ENCODE results near the gene MAPRE2.
"Not testable (repeated sequence)": the region's sequence is repeated elsewhere in the genome, so short reads cannot be mapped to it uniquely, and the experiment has no call there.

MAPRE2 gene

DNA sequence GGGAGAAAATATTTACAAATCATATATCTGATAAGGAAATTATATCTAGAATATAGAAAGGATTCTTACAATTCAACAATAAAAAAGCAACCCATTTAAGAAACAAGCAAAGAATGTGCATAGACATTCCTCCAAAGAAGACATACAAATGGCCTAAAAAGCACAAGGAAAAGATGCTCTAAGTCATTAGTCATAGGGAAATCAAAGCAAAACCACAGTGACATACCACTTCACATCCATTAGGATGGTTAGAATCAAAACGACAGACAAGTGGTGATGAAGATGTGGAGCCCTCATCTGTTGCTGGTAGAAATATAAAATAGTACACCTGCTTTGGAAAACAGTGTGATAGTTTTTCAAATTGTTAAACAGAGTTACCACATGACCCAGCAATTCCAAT, 48.2 kb downstream of the MAPRE2 start:
- no peak for DNase-seq (ENCODE audit: low spot score)

DNA sequence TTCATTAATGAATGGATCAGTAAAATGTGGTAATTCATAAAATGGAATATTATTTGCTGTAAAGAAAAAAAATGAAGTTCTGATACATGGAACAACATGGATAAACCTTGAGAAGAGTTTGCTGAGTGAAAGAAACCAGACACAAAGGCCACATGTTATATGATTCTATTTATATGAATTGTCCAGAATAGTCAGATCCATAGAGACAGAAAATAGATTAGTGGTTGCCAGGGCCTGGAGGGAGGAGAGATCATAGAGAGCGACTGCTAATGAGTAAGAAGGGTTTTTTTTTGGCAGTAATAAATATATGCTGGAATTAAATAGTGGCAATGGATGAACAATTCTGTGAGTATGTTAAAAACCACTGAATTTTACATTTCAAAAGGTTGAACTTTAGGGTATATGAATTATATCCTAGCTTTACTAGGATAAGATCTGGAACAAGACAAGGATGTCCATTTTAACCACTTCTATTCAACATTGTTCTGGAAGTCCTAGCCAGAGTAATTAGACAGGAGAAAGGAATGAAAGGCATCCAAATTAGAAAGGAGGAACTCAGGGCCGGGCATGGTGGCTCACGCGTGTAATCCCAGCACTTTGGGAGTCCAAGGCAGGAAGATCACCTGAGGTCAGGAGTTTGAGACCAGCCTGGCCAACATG, 48.8 kb downstream of the MAPRE2 start:
- no peak for DNase-seq (ENCODE audit: low spot score)

DNA sequence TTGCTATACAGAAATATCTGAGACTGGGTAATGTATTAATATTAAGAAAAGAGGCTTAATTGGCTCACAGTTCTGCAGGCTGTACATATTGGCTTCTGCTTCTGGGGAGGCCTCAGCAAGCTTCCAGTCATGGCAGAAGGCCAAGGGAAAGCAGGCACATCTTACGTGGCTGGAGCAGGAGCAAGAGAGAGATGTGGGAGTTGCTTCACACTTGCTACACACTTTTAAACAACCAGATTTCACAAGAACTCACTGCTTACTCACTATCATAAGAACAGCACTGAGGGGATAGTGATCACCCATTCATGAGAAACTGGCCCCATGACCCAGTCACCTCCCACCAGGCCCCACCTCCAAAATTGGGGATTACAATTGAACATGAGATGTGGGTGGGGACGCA, 50.6 kb downstream of the MAPRE2 start:
- DNase-seq (ENCODE audit: low spot score): no peak

DNA sequence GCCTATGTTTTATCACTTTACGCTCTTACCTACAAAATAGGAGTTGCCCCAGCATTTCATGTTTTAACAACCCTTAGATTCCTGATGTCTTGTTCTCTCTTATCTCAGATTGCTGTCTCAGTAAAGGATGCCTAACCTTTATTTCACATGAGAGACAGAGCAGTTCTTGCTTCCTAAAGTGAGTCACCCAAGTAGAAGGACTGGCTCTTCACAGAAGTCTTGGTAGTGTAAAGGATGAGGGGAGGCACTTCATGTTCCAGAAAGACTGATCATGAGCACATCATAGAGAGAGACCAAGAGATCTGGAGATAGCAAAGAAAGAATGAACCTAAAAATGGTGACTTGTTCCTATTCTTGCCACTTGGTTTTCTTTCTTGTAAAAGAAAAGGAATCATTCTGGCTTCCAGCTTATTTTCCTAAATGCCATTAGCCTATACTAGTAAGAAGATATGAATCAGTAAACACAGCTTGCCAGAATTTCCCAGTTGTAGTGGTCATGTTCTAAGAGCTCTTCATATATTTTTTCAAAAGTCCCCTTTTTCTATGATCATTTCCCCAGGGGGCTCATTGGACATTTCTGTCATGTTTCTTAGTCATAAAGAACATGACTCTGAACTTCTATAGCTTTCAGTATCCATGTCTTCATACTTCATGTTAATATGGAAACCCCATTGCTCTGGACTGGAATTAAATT, 54.9 kb downstream of the MAPRE2 start:
- DNase-seq (ENCODE audit: low spot score): no peak

DNA sequence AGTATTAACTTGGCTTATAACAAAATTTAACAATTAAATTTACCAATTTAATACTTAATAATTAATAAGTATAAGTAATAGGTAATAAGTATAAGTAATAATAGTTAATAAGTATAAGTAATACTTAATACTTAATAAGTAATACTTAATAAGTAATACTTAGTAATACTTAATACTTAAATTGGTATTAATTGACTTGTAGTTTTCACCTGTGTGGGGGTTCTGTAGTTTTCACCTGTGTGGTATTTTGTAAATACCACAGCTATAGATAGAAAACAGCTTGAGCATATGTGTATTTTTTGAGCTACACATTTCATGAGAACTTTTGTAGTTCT, 55.4 kb downstream of the MAPRE2 start:
- DNase-seq (ENCODE audit: low spot score): no peak

DNA sequence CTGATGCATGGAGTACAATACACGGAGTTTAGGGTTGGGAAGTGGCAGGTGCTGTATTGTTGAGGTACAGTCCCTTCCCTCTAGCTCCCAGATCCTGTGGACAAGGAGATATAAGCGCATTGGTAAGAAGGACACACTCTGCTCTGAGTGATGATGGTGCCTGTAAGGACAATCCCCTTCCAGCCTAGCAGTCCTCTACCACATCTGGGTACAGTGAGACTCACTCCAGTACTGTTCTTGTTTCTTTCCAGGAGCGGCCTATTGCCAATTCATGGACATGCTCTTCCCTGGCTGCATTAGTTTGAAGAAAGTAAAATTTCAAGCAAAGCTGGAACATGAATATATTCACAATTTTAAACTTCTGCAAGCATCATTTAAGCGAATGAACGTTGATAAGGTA, 56.0 kb downstream of the MAPRE2 start:
- DNase-seq (ENCODE audit: low spot score): no peak

DNA sequence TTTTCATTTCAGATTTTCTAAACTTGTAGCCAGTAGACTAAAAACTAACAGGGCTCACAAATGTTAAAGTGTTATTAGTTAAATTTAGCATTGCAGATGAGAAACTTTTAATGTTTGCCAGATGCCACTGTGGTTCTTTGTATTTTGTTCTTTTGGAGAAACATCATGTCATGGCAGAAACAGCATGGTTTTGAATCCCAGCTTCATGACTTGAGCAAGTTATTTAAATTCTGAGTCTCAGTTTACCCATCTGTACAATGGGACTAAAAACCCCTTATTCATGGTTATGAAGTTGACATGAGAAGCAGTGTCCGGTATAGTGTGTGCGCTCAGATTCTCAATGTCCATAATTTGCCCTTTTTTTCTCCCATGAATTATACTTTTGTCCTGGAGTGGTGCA, 56.5 kb downstream of the MAPRE2 start:
- DNase-seq (ENCODE audit: low spot score): no peak

DNA sequence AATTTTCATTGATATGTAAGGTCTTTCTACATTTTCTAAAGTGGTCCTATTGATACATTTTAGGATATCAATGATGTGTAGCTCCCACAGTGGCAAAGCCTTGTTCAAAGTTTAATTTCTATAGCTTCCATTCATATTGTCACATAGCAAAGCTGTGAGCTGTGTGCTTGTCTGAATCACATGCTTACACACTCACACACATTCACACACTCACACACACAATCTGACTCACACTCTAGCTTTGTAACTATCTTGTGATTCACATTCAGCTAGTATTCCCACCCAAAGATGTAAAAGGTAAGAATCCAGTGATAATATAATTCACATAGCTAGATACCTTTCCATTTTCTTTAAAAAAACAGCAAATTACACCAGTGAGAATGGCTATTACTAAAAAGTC, 58.7 kb downstream of the MAPRE2 start:
- DNase-seq (ENCODE audit: low spot score): no peak

DNA sequence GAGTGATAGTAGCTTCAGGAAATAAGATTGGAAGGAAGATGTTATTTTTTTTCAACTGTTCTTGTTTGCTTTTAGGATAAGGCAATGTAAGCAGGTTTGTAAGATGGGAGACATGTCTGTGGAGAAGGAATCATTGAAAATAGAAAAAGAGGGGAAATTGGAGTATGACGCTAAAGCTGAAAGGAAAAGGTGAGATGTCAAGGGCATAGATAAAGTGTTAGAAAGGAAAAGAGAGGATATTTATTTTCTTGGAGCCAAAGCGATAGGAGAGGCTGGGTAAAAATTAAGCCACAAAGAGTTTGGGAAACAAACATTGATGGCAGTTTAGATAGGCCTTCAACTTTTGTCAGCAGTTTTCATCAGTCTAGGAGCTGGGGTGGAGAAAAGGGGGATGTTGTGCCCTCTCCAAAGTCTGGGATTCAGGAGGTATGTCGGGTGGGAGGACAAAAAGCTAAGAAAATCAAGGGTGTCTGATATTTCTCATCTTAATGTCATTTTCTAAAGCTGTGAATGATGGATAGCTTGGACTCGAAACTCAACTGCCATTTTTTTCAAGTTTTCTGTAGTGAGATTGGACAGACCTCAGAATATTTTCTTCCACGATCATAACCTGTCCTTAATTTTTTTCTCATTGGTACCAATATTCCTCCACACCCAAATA, 63.3 kb downstream of the MAPRE2 start:
- no peak for DNase-seq (ENCODE audit: low spot score)

DNA sequence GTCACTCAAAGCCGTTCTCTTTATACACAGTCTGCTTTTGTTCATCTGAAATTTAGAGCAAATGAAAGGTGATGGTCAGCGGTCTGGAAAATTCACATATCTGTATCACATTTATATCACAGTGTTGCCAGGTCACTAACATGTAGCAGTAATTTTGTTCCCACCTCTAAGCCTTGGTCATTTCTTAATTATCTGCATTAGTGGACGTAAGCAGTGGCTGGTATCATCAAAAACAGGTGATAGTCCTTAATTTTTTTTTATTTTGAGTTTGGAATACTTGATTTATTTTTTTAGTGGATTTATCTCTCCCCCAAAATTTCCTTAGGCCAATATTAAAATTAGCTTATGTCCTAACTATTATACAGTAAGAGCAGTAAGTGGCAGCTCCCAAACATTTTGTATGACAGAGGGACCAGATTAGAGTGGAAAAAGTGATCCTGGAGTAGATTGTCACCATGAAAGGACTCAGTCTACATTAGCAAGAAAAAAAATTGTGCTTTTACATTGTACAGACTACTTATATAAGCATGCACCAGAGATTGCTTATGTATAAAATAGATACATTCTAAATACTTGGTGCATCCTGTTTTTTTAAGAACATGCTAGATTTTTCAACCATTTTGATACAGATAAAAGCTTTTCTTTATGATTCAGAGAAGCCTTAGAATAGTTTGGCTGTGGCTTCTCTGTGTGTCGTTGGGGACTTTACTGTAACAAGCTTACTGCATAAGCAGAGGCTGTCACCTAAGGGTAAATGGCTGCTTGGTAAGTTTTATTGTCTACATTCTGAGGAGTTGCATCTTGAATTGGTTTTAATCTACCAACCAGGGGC, 65.0 kb downstream of the MAPRE2 start:
- no peak for DNase-seq (ENCODE audit: low spot score)

DNA sequence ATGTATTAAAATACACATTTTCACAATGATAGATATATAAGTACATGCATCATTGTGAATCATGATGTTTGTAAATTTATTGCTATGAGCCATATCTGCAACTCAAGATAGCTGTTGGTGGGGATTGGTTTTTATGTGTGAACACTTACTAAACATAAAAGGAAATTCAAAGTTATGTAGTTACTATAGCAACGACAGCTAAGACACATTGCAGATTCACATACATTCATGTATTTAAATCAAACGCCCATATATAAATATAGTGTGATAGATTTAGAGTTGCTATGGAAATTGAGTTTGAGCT, 65.6 kb downstream of the MAPRE2 start:
- DNase-seq (ENCODE audit: low spot score): no peak

DNA sequence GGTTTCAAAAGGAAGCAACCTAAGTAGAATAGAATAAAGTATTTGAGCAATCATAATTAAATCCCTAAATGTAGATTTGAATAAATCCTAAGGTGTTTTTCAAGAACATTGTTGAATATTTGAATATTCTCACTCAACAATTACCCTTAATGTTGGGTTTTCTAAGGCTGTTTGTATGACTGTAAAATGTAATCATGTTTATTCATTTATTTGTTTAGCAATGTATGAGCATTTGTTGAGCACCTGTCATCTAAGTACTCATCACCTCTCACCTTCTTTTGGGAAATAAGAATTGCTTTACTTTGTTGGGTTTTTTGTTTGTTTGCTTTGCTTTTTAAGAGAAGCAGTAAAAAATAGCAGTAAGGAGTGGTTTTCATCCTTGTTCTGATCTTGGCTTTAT, 66.0 kb downstream of the MAPRE2 start:
- DNase-seq (ENCODE audit: low spot score): no peak

DNA sequence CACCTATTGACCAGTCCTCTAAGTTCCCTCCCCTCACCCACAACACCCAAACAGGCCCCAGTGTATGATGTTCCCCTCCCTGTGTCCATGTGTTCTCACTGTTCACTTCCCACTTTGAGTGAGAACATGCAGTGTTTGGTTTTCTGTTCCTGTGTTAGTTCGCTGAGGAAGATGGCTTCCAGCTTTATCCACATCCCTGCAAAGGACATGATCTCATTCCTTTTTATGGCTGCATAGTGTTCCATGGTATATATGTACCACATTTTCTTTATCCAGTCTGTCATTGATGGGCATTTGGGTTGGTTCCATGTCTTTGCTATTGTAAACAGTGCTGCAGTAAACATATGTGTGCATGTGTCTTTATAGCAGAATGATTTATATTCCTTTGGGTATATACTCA, 66.9 kb downstream of the MAPRE2 start:
- not testable (repeated sequence) for DNase-seq (ENCODE audit: low spot score)

DNA sequence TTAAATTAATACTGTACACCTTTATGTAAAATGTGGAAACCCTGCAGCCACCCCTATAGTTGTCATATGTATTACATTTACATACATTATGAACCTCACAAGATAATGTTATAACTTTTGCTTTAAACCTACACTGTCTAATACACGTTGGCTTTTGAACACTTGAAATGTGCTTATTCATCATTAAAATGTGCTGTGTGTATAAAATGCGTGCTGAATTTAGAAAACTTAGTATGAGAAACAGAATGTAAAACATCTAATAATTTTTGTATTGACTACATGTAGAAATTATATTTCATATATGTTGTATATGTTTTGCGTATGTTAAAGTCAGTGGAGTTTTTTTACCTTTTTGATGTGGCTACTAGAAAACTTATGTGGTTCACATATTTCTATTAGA, 68.8 kb downstream of the MAPRE2 start:
- DNase-seq (ENCODE audit: low spot score): no peak

DNA sequence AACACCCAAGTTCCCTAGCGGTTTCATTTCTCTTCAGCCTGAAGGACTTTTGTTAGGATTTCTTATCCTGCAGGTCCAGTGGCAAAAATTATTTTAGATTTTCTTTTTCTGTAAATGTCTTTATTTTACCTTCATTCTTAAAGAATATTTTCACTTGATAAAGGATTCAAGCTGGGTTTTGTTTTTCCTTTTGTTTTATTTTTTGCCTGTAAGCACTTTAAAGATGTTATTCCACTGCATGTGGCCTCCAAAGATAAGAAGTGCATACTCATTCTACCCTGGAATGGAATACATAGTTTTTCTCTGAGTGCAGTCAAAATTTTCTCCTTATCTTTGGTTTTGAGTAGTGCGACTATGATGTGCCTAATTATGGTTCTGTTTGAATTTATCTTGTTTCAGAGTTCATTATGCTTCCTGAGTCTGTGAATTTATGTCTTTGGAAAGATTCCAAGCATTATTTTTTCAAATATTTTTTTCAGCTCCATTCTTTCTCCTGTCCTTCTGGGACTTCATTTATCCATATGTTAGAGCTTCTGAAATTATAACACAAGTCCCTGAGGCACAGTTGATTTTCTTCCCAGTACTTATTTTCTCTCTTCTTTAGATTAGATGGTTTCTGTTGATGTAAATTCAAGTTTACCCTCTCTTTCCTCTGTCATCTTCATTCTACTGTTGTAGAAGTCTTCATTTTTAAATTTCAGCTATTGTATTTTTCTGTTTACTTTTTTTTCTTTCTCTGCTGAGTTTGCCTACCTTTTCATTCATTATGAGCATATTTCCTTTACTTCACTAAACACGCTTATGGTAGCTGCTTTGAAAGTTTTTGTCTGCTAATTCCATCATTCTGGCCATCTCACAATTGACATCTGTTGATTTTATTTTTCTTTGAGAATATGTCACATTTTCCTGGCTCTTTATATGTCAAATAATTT, 69.6 kb downstream of the MAPRE2 start:
- DNase-seq (ENCODE audit: low spot score): no peak

DNA sequence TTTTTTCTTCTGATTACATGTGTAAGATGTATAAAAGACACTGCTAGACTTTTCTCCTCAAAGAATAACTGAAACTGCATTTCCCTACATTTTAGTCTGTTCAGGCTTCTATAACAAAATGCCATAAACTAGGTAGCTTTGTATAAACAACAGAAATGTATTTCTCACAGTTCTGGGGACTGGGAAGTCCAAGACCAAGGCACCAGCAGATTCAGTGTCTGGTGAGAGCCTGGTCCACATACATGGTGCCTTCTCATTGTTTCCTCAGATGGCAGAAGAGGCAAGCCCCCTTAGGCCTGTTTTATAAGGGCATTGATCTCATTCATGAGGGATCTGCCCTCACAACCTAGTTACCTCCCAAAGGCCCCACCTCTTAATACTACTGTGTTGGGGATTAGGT, 71.5 kb downstream of the MAPRE2 start:
- DNase-seq (ENCODE audit: low spot score): no peak

DNA sequence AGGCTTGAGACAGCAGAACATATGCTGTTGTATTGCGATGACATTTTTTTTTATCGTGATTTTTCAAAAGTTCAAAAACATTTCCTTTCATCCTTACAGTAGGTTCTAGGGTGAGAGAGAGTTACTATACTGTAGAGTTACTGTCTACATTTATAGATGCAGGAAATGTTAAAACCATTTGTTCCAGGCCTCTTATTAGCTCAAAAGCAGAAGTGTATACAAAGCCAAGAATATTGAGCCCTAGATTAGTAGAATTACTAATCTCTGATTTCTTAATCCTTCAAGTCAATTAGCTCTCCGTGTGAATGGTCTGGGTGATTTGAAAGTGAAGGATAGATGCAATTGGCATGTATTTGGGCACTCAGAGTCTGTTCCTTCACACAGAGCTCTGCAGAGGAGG, 73.1 kb downstream of the MAPRE2 start:
- no peak for DNase-seq (ENCODE audit: low spot score)

DNA sequence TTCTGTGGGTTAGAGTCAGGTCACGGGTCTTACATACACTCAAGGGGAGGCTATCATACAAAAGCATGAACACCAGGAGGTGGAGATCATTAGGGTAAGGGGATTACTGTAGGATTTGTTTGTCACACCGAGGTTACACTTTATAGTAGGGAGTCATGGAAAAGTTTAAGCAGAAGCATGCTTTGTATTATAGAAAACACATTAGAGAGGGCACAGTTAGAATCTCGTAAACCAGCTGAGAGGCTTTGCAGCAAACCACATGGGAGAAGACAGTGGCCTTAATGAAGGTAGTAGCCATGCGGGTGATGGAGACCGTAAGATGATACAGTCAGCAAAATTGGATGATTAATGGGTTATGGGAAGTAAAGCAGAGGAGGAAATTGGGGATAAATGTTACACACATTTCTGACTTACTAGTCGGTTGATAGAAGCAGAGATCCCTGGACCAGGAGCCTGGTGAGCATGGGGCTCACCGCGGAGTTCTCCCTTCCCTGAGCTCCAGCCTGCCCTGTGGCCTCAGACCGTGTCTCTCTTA, 75.6 kb downstream of the MAPRE2 start:
- DNase-seq (ENCODE audit: low spot score): no peak

DNA sequence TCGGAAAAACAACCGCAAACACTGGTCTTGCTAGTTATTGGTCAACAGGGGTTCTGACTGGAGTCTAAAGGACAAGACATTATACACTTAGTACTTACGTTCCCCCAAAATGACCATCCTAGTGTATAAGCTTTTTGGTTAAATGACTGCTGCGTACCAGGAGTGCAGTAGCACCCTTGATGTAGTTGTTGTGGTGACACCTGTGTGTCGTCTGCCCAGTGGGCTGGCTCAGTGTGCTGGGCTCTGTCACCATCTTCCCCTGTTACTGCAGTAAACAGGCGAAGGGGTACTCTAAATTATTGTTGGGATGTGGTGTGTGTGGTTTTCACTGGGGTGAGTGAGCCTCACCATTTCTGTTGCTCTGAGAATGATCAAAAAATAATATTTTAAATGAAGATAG, 76.2 kb downstream of the MAPRE2 start:
- DNase-seq (ENCODE audit: low spot score): no peak

DNA sequence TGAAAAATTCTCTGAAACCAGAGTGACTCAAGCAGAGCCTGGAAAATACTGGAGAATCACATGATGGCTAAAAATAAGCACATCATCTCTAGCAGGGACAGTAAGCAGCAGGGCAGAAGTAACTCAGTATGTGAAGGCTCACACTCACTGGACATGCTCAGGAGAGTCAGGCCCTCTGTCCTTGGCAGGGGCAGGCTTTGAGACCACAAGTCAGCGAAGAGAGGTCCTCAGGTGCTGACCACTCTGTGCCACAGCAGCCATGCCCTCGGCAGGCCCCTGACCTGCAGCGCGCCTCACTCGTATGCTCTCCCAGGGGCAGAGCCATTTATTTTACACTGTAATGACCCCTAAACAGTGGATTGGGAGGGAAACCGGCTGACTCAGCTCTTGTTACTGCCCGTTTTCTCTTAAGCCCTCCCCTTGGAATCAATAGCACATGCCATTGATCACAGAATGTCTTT, 76.8 kb downstream of the MAPRE2 start:
- no peak for DNase-seq (ENCODE audit: low spot score)

DNA sequence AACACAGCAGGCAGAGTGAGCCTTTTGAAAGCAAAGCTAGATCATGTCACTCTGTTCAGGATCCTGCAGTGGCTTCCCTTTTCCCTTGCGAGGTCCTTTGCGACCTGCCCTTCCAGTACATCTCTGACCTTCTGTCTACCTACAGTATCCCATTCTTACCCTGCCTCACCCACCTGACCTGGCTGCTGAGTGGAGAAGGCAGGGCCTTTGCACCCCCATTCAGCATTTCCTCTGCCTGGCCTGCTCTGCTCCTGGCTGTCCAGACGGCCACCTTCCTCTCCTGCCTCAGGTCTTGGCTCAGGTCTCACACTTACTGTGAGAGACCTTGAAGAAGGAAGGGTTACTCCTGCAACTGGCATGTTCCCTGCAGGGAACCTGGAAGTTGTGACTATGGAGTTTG, 77.4 kb downstream of the MAPRE2 start:
- no peak for DNase-seq (ENCODE audit: low spot score)
